ENCODE results near the gene STARD13.
A peak's percentile ranks its signal among the peaks of the same experiment; 100 is the strongest.
"Not testable (repeated sequence)": the region's sequence is repeated elsewhere in the genome, so short reads cannot be mapped to it uniquely, and the experiment has no call there.

Gene STARD13

DNA sequence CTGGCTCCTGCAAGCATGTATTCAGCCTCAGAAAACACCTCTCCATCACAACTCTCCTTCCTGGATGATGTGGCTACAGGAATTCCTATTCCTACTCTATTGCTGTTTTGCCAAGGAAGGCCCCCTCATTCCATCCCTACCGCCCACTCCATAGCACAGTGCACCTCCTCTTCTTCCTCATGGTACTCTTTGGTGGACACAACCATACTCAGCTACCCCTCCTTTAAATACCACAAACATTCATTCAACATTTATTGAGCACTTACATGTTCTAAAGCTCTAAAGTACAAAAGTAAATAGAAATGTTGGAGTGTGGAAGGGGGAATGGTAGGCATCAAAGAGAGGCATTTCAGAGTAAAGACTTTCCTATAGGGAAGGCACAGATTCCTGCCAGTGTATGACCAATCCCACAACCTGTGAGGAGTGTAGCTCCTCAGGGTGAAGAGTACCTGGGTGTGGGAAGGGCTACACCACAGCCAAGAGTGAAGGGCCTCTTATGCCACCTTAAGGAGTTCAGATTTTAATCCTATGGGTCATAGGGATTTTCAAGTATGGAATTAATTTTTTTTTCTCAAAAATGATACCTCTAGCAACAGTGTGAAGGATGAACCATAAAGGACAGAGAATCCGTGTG, 42.5 kb downstream of the STARD13 start:
- TF ChIP-seq, protein P1, sequence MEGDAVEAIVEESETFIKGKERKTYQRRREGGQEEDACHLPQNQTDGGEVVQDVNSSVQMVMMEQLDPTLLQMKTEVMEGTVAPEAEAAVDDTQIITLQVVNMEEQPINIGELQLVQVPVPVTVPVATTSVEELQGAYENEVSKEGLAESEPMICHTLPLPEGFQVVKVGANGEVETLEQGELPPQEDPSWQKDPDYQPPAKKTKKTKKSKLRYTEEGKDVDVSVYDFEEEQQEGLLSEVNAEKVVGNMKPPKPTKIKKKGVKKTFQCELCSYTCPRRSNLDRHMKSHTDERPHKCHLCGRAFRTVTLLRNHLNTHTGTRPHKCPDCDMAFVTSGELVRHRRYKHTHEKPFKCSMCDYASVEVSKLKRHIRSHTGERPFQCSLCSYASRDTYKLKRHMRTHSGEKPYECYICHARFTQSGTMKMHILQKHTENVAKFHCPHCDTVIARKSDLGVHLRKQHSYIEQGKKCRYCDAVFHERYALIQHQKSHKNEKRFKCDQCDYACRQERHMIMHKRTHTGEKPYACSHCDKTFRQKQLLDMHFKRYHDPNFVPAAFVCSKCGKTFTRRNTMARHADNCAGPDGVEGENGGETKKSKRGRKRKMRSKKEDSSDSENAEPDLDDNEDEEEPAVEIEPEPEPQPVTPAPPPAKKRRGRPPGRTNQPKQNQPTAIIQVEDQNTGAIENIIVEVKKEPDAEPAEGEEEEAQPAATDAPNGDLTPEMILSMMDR (IDR thresholded peaks at IDR 0.05), result no peak
- Histone ChIP-seq H3K4me3 (no peak overlapping the region), H3K27ac (no peak overlapping the region)
- DNase-seq (ENCODE audit: low spot score), result no peak

DNA sequence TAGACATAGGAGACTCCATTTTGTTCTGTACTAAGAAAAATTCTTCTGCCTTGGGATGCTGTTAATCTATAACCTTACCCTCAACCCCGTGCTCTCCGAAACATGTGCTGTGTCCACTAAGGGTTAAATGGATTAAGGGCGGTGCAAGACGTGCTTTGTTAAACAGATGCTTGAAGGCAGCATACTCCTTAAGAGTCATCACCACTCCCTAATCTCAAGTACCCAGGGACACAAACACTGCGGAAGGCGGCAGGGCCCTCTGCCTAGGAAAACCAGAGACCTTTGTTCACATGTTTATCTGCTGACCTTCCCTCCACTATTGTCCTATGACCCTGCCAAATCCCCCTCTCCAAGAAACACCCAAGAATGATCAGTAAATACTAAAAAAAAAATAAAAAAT, 43.2 kb downstream of the STARD13 start:
- H3K27ac ChIP-seq; H3K4me3 ChIP-seq; DNase-seq (ENCODE audit: low spot score): not testable (repeated sequence)

- Histone ChIP-seq H3K27ac (peak overlapping the region; percentile 27 to 78), H3K4me3 (peak overlapping the region; percentile 19)
- TF ChIP-seq, protein P1 (IDR thresholded peaks at IDR 0.05), result no peak
- no peak for DNase-seq (ENCODE audit: low spot score)
Observed at GRCh38 chr13:33236021-33236420, 49.5 kb downstream of the STARD13 start.

DNA sequence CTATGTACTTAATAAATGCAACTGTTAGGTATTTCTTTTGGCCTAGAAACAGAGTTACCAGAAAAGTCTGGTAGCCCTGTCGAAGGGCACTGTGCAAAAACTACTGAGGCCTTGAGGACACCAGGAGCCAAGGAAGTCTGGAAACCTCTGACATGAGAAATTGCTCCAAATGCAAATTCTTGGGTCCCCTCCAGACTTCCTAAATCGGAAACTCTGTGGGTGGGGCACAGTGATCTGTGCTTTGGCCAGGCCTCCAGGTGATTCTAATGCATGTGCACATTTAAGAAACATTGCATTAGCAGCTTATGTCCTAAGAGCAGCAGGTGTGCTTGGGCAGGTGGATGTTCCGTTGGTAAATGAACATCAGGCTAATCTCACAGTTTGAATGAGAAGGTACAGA, 50.0 kb downstream of the STARD13 start:
- H3K4me3 ChIP-seq, result peak overlapping the region; percentile 19
- TF ChIP-seq, protein P1 (IDR thresholded peaks at IDR 0.05), result no peak

DNA sequence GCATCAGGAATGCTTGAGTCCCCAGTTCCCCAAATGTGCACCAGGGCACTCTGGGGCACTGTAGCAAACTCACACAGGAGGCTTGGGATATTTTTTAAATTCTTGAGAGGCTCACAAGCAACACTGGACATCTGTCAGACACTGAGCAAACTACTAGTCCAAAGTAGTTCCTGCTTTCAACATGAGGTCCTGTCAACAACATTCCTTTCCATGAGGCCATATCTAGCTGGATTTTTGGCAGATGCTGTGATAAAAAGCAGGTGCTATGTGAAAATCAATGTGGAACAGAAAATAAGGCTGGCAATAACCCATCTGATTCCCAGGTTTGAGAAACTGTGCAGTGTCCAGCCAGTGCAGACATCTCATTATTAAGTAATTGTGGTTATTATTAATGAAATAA, 50.5 kb downstream of the STARD13 start:
- H3K4me3 ChIP-seq, result no peak overlapping the region
- H3K27ac ChIP-seq, result peak overlapping the region; percentile 27 to 78
- no peak for DNase-seq (ENCODE audit: low spot score)
- TF ChIP-seq, protein P1 (IDR thresholded peaks at IDR 0.05), result no peak

More for the DNA sequence above, 50.0 kb downstream of the STARD13 start:
- no peak for DNase-seq (ENCODE audit: low spot score)
- H3K27ac ChIP-seq, result peak overlapping the region; percentile 27 to 78

- TF ChIP-seq, protein P1 (IDR thresholded peaks at IDR 0.05), result no peak
- Histone ChIP-seq H3K4me3 (no peak overlapping the region), H3K27ac (peak overlapping the region; percentile 2 to 49)
- no peak for DNase-seq (ENCODE audit: low spot score)
Observed at GRCh38 chr13:33233547-33233946, 52.0 kb downstream of the STARD13 start.

- TF ChIP-seq, protein P1 (IDR thresholded peaks at IDR 0.05), result no peak
- Histone ChIP-seq H3K27ac (peak overlapping the region in 1 of 2 donors; percentile 49), H3K4me3 (no peak overlapping the region)
- DNase-seq (ENCODE audit: low spot score), result no peak
Observed at GRCh38 chr13:33232883-33233282, 52.7 kb downstream of the STARD13 start.
